Measurements from ENCODE around the gene C16orf74.

GRCh38 chr16:85720302-85720637, 30.6 kb downstream of the C16orf74 start:
- TF ChIP-seq, protein P1, sequence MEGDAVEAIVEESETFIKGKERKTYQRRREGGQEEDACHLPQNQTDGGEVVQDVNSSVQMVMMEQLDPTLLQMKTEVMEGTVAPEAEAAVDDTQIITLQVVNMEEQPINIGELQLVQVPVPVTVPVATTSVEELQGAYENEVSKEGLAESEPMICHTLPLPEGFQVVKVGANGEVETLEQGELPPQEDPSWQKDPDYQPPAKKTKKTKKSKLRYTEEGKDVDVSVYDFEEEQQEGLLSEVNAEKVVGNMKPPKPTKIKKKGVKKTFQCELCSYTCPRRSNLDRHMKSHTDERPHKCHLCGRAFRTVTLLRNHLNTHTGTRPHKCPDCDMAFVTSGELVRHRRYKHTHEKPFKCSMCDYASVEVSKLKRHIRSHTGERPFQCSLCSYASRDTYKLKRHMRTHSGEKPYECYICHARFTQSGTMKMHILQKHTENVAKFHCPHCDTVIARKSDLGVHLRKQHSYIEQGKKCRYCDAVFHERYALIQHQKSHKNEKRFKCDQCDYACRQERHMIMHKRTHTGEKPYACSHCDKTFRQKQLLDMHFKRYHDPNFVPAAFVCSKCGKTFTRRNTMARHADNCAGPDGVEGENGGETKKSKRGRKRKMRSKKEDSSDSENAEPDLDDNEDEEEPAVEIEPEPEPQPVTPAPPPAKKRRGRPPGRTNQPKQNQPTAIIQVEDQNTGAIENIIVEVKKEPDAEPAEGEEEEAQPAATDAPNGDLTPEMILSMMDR (IDR thresholded peaks at IDR 0.05) = no peak
- TF ChIP-seq POLR2A (IDR thresholded peaks at IDR 0.05) (no peak), EP300 (IDR thresholded peaks at IDR 0.05) (no peak)

Data from ovary (tissue), 3 donors.